Eye (tissue), 1 donor: ENCODE results near the gene DCST1.
A peak's percentile ranks its signal among the peaks of the same experiment; 100 is the strongest.

ENCODE experiments used
- DNase-seq: peaks from one replicate; pipeline ENCODE4 v3.0.0-alpha.2; 2015

The DCST1 gene

GRCh38 chr1:155014709-155015508, 18.7 kb upstream of the DCST1 start:
- no peak for DNase-seq

GRCh38 chr1:155015527-155016230, 17.9 kb upstream of the DCST1 start:
- no peak for DNase-seq

- DNase-seq: no peak
Observed at GRCh38 chr1:155016231-155016831, 17.3 kb upstream of the DCST1 start.

GRCh38 chr1:155017041-155017945, 16.3 kb upstream of the DCST1 start:
- peak; percentile 95 for DNase-seq

- no peak for DNase-seq
Observed at GRCh38 chr1:155017946-155018316, 15.7 kb upstream of the DCST1 start.

- DNase-seq: no peak
Observed at GRCh38 chr1:155018617-155019348, 14.8 kb upstream of the DCST1 start.

GRCh38 chr1:155019377-155020245, 14.0 kb upstream of the DCST1 start:
- DNase-seq: no peak

GRCh38 chr1:155022136-155022926, 11.3 kb upstream of the DCST1 start:
- DNase-seq: no peak

- no peak for DNase-seq
Observed at GRCh38 chr1:155022927-155023236, 10.7 kb upstream of the DCST1 start.

- DNase-seq: no peak
Observed at GRCh38 chr1:155023627-155024026, 10.0 kb upstream of the DCST1 start.

- DNase-seq: no peak
Observed at GRCh38 chr1:155024315-155024714, 9.3 kb upstream of the DCST1 start.

- no peak for DNase-seq
Observed at GRCh38 chr1:155026154-155026553, 7.5 kb upstream of the DCST1 start.

GRCh38 chr1:155026588-155026987, 7.0 kb upstream of the DCST1 start:
- no peak for DNase-seq

- DNase-seq: no peak
Observed at GRCh38 chr1:155029513-155030242, 3.9 kb upstream of the DCST1 start.

GRCh38 chr1:155030243-155030795, 3.3 kb upstream of the DCST1 start:
- no peak for DNase-seq

- DNase-seq: no peak
Observed at GRCh38 chr1:155030899-155031298, 2.7 kb upstream of the DCST1 start.

GRCh38 chr1:155032886-155033285, 738 bp upstream of the DCST1 start:
- DNase-seq: no peak

- no peak for DNase-seq
Observed at GRCh38 chr1:155034318-155035208, 939 bp downstream of the DCST1 start.
